ENCODE measurements around the gene SYT7.

Gene SYT7

GRCh38 chr11:61553373-61554171 lies 27.3 kb downstream of the SYT7 start:
- no peak for DNase-seq (ENCODE audit: low read depth)

- DNase-seq (ENCODE audit: low read depth), result no peak
These were observed 28.7 kb downstream of the SYT7 start for GRCh38 chr11:61552108-61552635.

- no peak for DNase-seq (ENCODE audit: low read depth)
These were observed 29.2 kb downstream of the SYT7 start for GRCh38 chr11:61551634-61552033.

GRCh38 chr11:61550665-61551227 lies 30.1 kb downstream of the SYT7 start:
- no peak for DNase-seq (ENCODE audit: low read depth)

- no peak for DNase-seq (ENCODE audit: low read depth)
These were observed 31.0 kb downstream of the SYT7 start for GRCh38 chr11:61549662-61550568.

GRCh38 chr11:61549177-61549576 lies 31.7 kb downstream of the SYT7 start:
- no peak for DNase-seq (ENCODE audit: low read depth)

GRCh38 chr11:61547246-61547645 lies 33.6 kb downstream of the SYT7 start:
- DNase-seq (ENCODE audit: low read depth), result no peak

GRCh38 chr11:61546663-61547062 lies 34.2 kb downstream of the SYT7 start:
- no peak for DNase-seq (ENCODE audit: low read depth)

GRCh38 chr11:61545921-61546320 lies 35.0 kb downstream of the SYT7 start:
- DNase-seq (ENCODE audit: low read depth), result no peak

GRCh38 chr11:61545341-61545740 lies 35.5 kb downstream of the SYT7 start:
- no peak for DNase-seq (ENCODE audit: low read depth)

GRCh38 chr11:61544466-61544865 lies 36.4 kb downstream of the SYT7 start:
- DNase-seq (ENCODE audit: low read depth), result no peak

- DNase-seq (ENCODE audit: low read depth), result no peak
These were observed 37.1 kb downstream of the SYT7 start for GRCh38 chr11:61543606-61544306.

GRCh38 chr11:61542705-61543104 lies 38.2 kb downstream of the SYT7 start:
- DNase-seq (ENCODE audit: low read depth), result no peak

- no peak for DNase-seq (ENCODE audit: low read depth)
These were observed 38.8 kb downstream of the SYT7 start for GRCh38 chr11:61542024-61542461.

- no peak for DNase-seq (ENCODE audit: low read depth)
These were observed 39.3 kb downstream of the SYT7 start for GRCh38 chr11:61541598-61541997.

- no peak for DNase-seq (ENCODE audit: low read depth)
These were observed 40.3 kb downstream of the SYT7 start for GRCh38 chr11:61540528-61540927.

- no peak for DNase-seq (ENCODE audit: low read depth)
These were observed 41.0 kb downstream of the SYT7 start for GRCh38 chr11:61539831-61540357.

GRCh38 chr11:61539006-61539405 lies 41.9 kb downstream of the SYT7 start:
- DNase-seq (ENCODE audit: low read depth), result no peak

GRCh38 chr11:61538636-61538961 lies 42.3 kb downstream of the SYT7 start:
- no peak for DNase-seq (ENCODE audit: low read depth)

- DNase-seq (ENCODE audit: low read depth), result no peak
These were observed 43.5 kb downstream of the SYT7 start for GRCh38 chr11:61537326-61537725.

GRCh38 chr11:61536676-61537270 lies 44.1 kb downstream of the SYT7 start:
- DNase-seq (ENCODE audit: low read depth), result no peak
